ENCODE measurements around the gene PRKG1.
A peak's percentile ranks its signal among the peaks of the same experiment; 100 is the strongest.

PRKG1 gene

GRCh38 chr10:52297747-52298146 lies 1223.5 kb downstream of the PRKG1 start:
- H3K4me3 ChIP-seq (ENCODE audit: low read depth, low read length) = no peak overlapping the region
- TF ChIP-seq CTCF (IDR thresholded peaks at IDR 0.05; ENCODE audit: borderline replicate concordance, insufficient read depth, low read depth, low read length) = no peak

- no peak for TF ChIP-seq CTCF (IDR thresholded peaks at IDR 0.05; ENCODE audit: borderline replicate concordance, insufficient read depth, low read depth, low read length)
- no peak overlapping the region for H3K4me3 ChIP-seq (ENCODE audit: low read depth, low read length)
These were observed 1226.5 kb downstream of the PRKG1 start for GRCh38 chr10:52300599-52301277.

- TF ChIP-seq CTCF (IDR thresholded peaks at IDR 0.05; ENCODE audit: borderline replicate concordance, insufficient read depth, low read depth, low read length) = peak; percentile 53; the same call in 1 of the 2 replicates
- H3K4me3 ChIP-seq (ENCODE audit: low read depth, low read length) = no peak overlapping the region
These were observed 1234.2 kb downstream of the PRKG1 start for GRCh38 chr10:52308251-52309031.

- H3K4me3 ChIP-seq (ENCODE audit: low read depth, low read length) = no peak overlapping the region
- TF ChIP-seq CTCF (IDR thresholded peaks at IDR 0.05; ENCODE audit: borderline replicate concordance, insufficient read depth, low read depth, low read length) = no peak
These were observed 1238.6 kb downstream of the PRKG1 start for GRCh38 chr10:52312942-52313255.

GRCh38 chr10:52313256-52313932 lies 1239.1 kb downstream of the PRKG1 start:
- no peak overlapping the region for H3K4me3 ChIP-seq (ENCODE audit: low read depth, low read length)
- TF ChIP-seq CTCF (IDR thresholded peaks at IDR 0.05; ENCODE audit: borderline replicate concordance, insufficient read depth, low read depth, low read length) = no peak

GRCh38 chr10:52313933-52314821 lies 1239.9 kb downstream of the PRKG1 start, which contains the start of gene DKK1:
TSS of gene DKK1 (plus strand) at chr10:52314281. CDS start at chr10:52314435, 154 bp downstream.
- H3K4me3 ChIP-seq (ENCODE audit: low read depth, low read length) = no peak within 1 kb of the TSS
- TF ChIP-seq CTCF (IDR thresholded peaks at IDR 0.05; ENCODE audit: borderline replicate concordance, insufficient read depth, low read depth, low read length) = peak; percentile 62
